GM12864 (cell line): ENCODE measurements around the gene DROSHA.

ENCODE experiments used
- DNase-seq: peaks from one replicate; pipeline ENCODE4 v3.0.0-alpha.2; 2011; ENCODE audit warnings: low read depth
- H3K4me3 ChIP-seq: 2 replicates; pipeline ENCODE4 v1.5.1; 2011; ENCODE audit warnings: mild to moderate bottlenecking, low read depth, low read length, control low read depth
- CTCF ChIP-seq: IDR thresholded peaks from 2 replicates; pipeline ENCODE4 v1.5.1; 2011; ENCODE audit warnings: low read depth, mild to moderate bottlenecking, moderate library complexity, low read length, control low read depth, inconsistent platforms; ENCODE audit errors: missing control alignments

DROSHA gene

GRCh38 chr5:31415009-31415923 is 116.6 kb downstream of the DROSHA start:
- no peak overlapping the region for H3K4me3 ChIP-seq
- no peak for TF ChIP-seq CTCF
- no peak for DNase-seq

- H3K4me3 ChIP-seq: no peak overlapping the region
- DNase-seq: no peak
- TF ChIP-seq CTCF: no peak
Observed at GRCh38 chr5:31413030-31413812, 118.7 kb downstream of the DROSHA start.

- no peak for TF ChIP-seq CTCF
Observed at GRCh38 chr5:31412324-31412723, 119.6 kb downstream of the DROSHA start.

GRCh38 chr5:31410089-31410488 is 121.8 kb downstream of the DROSHA start:
- no peak for DNase-seq
- no peak overlapping the region for H3K4me3 ChIP-seq
- no peak for TF ChIP-seq CTCF

More at GRCh38 chr5:31412324-31412723, 119.6 kb downstream of the DROSHA start:
- DNase-seq: no peak
- no peak overlapping the region for H3K4me3 ChIP-seq

- H3K4me3 ChIP-seq: no peak overlapping the region
- TF ChIP-seq CTCF: no peak
- DNase-seq: no peak
Observed at GRCh38 chr5:31408814-31409213, 123.1 kb downstream of the DROSHA start.

- no peak for DNase-seq
- no peak overlapping the region for H3K4me3 ChIP-seq
- TF ChIP-seq CTCF: no peak
Observed at GRCh38 chr5:31407921-31408693, 123.8 kb downstream of the DROSHA start.
